Thoracic aorta (tissue), 2 donors: ENCODE measurements around the gene DCHS1. TPM values are rescaled to one million over a fixed set of nuclear protein-coding genes. Genes with fewer than 3 reads are reported as not detected.

ENCODE experiments used
- ATAC-seq: fragments of 150-250 bp; one replicate; pipeline ENCODE4 v1.8.0; 2017; ENCODE audit warnings: low read depth; ENCODE audit not compliant: insufficient number of reproducible peaks, low FRiP score
- DNase-seq: peaks from one replicate; pipeline ENCODE4 v3.0.0-alpha.2; 2020; ENCODE audit warnings: low spot score
- H3K27ac ChIP-seq, 2 donors: fragments of 200-600 bp; sonication (generic); 1 replicate in 1 of 2; 2 replicates in 1 of 2; pipeline ENCODE4 v1.5.1; 2016; ENCODE audit warnings: mild to moderate bottlenecking in 2 of 2, moderate library complexity in 2 of 2
- H3K27me3 ChIP-seq: fragments of 200-600 bp; sonication (generic); replicated peaks from 2 replicates; pipeline ENCODE4 v1.6.0; 2016; ENCODE audit warnings: mild to moderate bottlenecking; ENCODE audit not compliant: insufficient read depth
- H3K36me3 ChIP-seq: fragments of 200-600 bp; sonication (generic); one replicate; pipeline ENCODE4 v1.5.1; 2016
- H3K4me1 ChIP-seq, 2 donors: fragments of 200-600 bp; sonication (generic); 1 replicate in 1 of 2; 2 replicates in 1 of 2; pipeline versions ENCODE4 v1.5.1 to v1.6.0; 2016; ENCODE audit warnings: low read depth in 2 of 2, mild to moderate bottlenecking in 1 of 2; ENCODE audit not compliant: control insufficient read depth in 1 of 2
- H3K4me3 ChIP-seq: fragments of 200-600 bp; sonication (generic); 2 replicates; pipeline ENCODE4 v1.5.1; 2016; ENCODE audit warnings: mild to moderate bottlenecking
- H3K9me3 ChIP-seq: fragments of 200-600 bp; sonication (generic); 2 replicates; pipeline ENCODE4 v1.5.1; 2016
- CTCF ChIP-seq: fragments of 200-600 bp; sonication (generic); IDR thresholded peaks from one replicate; pipeline ENCODE4 v1.5.1; 2019; ENCODE audit warnings: antibody characterized with exemption
- total RNA-seq, 2 donors: library from RNA; depleted of rRNA; stranded (reverse); fragments of >200 nt; gene quantifications; one replicate each; pipeline versions ENCODE4 v1.1.0 to v1.2.3, GENCODE V29; 2016

Gene DCHS1
- total RNA-seq, 2 donors from 2014 or later = 62.3 to 73.5 TPM

- Histone ChIP-seq H3K4me3 (peak overlapping the region; percentile 93), H3K9me3 (no peaks in the 10 kb centered on the region)
- ATAC-seq = no peak
These were observed 38.3 kb downstream of the DCHS1 start for GRCh38 chr11:6617315-6617781.

GRCh38 chr11:6616596-6617250 lies 38.9 kb downstream of the DCHS1 start:
- Histone ChIP-seq H3K9me3 (no peaks in the 10 kb centered on the region), H3K27ac (peak overlapping the region in 1 of 2 donors; percentile 4), H3K4me1 (peaks cover 23 to 31% of the 10 kb centered on the region in 2 donors), H3K36me3 (peaks cover 11% of the 10 kb centered on the region), H3K27me3 (no peaks in the 10 kb centered on the region), H3K4me3 (no peak overlapping the region)
- no peak for TF ChIP-seq CTCF
- ATAC-seq (no peak), DNase-seq (no peak)

More at GRCh38 chr11:6617315-6617781, 38.3 kb downstream of the DCHS1 start:
- H3K4me1 ChIP-seq = peaks cover 23 to 31% of the 10 kb centered on the region in 2 donors
- no peak for TF ChIP-seq CTCF
- peak overlapping the region; percentile 4 to 80 for H3K27ac ChIP-seq
- no peaks in the 10 kb centered on the region for H3K27me3 ChIP-seq
- no peak for DNase-seq
- peaks cover 11% of the 10 kb centered on the region for H3K36me3 ChIP-seq

GRCh38 chr11:6615882-6616585 lies 39.6 kb downstream of the DCHS1 start:
- Histone ChIP-seq H3K27ac (peak overlapping the region in 1 of 2 donors; percentile 23), H3K4me1 (peaks cover 28 to 37% of the 10 kb centered on the region in 2 donors), H3K36me3 (peaks cover 13% of the 10 kb centered on the region), H3K4me3 (no peak overlapping the region), H3K9me3 (no peaks in the 10 kb centered on the region), H3K27me3 (no peaks in the 10 kb centered on the region)
- no peak for DNase-seq
- ATAC-seq = no peak
- TF ChIP-seq CTCF = no peak

GRCh38 chr11:6615046-6615445 lies 40.6 kb downstream of the DCHS1 start:
- Histone ChIP-seq H3K4me1 (peaks cover 36 to 46% of the 10 kb centered on the region in 2 donors), H3K27me3 (no peaks in the 10 kb centered on the region), H3K4me3 (no peak overlapping the region), H3K36me3 (peaks cover 23% of the 10 kb centered on the region), H3K27ac (no peak overlapping the region), H3K9me3 (no peaks in the 10 kb centered on the region)
- TF ChIP-seq CTCF = no peak
- no peak for ATAC-seq
- DNase-seq = no peak

GRCh38 chr11:6614446-6614845 lies 41.2 kb downstream of the DCHS1 start:
- peak overlapping the region; percentile 99 to 100 for H3K27ac ChIP-seq
- ATAC-seq (no peak), DNase-seq (no peak)
- no peak overlapping the region for H3K4me3 ChIP-seq
- no peaks in the 10 kb centered on the region for H3K27me3 ChIP-seq
- peaks cover 29% of the 10 kb centered on the region for H3K36me3 ChIP-seq
- H3K4me1 ChIP-seq = peaks cover 36 to 46% of the 10 kb centered on the region in 2 donors
- H3K9me3 ChIP-seq = no peaks in the 10 kb centered on the region
- no peak for TF ChIP-seq CTCF
